Measurements from ENCODE around the gene RFX2.
"Not testable (repeated sequence)": the region's sequence is repeated elsewhere in the genome, so short reads cannot be mapped to it uniquely, and the experiment has no call there.

RFX2 gene

GRCh38 chr19:6110360-6110977 is at the start of gene RFX2:
Gene RFX2 (minus strand): TSS chr19:6110500. CDS start chr19:6047496, 63,004 bp downstream.
- DNase-seq = peak; percentile 99

DNA sequence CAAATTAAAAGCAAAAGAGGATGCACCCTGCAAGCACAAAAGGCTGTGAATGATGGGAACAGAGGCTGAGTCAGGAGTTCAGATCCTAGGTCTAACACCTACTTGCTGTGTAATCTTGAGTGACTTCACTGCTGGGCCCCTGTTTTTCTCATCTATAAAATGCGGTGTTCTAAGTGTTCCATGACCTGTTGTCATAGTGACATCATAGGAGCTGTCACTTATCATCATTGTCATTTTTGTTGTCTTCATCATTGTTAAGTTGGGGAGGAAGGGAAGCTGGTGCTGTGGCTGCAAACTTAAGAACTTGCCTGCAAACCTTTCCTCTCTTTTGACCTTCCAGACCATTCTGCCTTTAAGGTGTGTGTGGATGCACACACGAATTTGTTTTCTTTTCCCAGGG is 45.7 kb upstream of the RFX2 start:
- no peak for DNase-seq

DNA sequence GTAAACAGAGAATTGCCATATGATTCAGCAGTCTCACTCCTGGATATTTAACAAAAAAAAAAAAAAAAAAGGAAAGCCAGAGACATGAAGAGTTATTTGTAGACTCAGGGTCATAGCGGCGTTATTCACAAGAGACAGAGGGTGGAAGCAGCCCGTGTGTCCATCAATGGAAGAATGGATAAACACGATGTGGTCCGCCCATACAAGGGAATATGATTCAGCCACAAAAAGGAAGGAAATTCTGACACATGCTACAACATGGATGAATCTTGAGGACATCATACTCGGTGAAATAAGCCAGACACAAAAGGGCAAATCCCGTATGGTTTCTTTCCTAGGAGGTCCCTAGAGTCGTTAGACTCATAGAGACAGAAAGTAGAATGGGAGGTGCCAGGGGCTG is 40.0 kb upstream of the RFX2 start:
- no peak for DNase-seq

DNA sequence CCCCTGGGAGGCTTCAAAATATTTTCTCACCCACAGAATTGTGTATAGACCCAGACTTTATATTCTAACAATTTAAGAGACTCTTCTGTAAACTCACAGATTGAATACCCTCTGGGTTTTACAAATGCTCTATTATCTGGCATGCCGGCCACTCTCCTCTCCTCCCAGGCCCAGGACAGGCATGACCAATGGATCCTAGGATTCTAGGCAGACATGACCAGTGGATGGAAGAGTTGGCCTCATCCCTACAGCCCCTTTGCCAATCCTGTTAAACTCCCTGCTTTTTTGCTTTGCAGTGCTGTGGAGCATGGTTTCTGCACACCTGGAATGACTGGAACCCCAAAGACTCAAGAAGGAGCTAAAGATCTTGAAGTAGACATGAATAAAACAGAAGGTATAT is 30.9 kb upstream of the RFX2 start:
- DNase-seq = no peak

GRCh38 chr19:6138511-6138910 is 28.2 kb upstream of the RFX2 start:
- DNase-seq = no peak

GRCh38 chr19:6138066-6138465 is 27.8 kb upstream of the RFX2 start:
- no peak for DNase-seq

- no peak for DNase-seq
Observed at GRCh38 chr19:6133231-6133630, 22.9 kb upstream of the RFX2 start.

DNA sequence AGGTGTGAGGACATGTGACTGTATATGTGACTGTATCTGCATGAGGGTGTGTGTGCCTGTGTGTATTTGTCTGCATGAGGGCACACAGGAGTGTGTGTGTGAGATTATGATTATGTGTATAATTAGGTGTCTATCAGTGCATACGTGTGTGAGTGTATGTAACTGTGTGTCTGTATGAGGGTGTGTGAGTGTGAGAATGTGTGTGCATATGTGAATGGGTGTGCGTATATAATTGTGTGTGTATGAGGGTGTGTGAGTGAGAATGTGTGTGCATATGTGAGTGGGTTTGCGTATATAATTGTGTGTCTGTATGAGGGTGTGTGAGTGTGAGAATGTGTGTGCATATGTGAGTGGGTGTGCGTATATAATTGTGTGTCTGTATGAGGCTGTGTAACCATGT is 22.2 kb upstream of the RFX2 start:
- DNase-seq = no peak

- no peak for DNase-seq
Observed at GRCh38 chr19:6127716-6128335, 17.5 kb upstream of the RFX2 start.

GRCh38 chr19:6126335-6126974 is 16.2 kb upstream of the RFX2 start:
- DNase-seq = no peak

DNA sequence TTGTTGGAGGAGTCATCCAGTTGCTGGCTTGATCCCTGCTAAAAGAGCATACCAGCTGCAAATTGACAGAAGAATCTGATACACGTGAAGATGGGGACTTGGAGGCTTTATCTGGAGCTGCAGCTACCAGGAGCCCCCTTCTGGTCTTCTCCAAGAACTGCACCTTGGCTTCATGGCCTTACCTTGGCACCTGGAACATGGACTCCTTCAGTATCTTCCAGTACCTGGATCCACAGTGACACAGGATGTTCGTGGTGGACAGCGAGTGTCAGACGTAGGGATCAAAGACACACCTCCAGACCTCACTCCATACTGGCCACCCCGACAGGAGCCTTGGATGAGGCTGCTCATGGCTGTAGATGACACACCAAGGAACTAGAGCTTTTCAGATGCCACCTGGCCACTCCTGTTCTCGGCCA is 15.3 kb upstream of the RFX2 start:
- peak; percentile 69 for DNase-seq

GRCh38 chr19:6119031-6119430 is 8.7 kb upstream of the RFX2 start:
- no peak for DNase-seq

- no peak for DNase-seq
Observed at GRCh38 chr19:6118043-6118442, 7.7 kb upstream of the RFX2 start.

- no peak for DNase-seq
Observed at GRCh38 chr19:6117534-6117933, 7.2 kb upstream of the RFX2 start.

GRCh38 chr19:6116749-6117430 is 6.6 kb upstream of the RFX2 start:
- no peak for DNase-seq

DNA sequence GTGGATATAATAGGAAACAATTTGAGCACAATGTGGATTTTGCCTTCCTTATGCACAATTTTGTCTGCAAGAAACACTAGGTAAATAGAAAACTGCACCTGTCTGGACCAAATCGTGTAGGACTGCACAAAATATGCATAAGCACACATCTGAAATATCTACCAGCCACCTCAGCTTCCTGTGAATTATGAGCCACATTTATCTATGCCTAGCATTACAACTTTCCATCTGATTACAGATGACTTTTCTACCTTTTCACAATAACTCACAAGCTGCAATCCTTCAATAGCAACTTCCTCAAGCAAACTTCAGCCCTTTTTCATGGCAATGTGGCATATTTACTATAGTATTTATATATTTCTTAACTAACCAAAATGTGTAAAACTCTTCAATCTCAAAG is 5.7 kb upstream of the RFX2 start:
- DNase-seq = no peak

GRCh38 chr19:6113616-6114188 is 3.4 kb upstream of the RFX2 start:
- no peak for DNase-seq

DNA sequence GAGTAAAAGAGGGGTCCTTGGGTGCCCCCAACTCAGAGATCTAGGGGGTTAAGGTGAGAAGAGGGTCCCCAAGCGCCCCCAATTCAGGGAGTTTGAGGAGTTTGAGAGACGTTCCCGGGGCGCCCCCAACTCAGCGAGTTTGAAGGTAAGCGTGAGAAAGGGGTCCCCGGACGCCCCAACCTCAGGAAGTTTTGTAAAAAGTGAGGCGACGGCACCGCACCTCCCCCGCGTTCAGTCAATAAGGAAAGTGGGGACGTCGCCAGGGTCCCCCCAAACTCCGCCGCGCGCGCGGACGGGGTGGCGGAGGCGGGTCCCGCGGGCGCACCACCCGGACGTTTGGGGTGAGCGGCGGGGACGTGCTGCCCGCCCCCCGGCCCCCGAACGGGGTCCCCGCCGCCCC is 353 bp downstream of the RFX2 start:
- no peak for DNase-seq

DNA sequence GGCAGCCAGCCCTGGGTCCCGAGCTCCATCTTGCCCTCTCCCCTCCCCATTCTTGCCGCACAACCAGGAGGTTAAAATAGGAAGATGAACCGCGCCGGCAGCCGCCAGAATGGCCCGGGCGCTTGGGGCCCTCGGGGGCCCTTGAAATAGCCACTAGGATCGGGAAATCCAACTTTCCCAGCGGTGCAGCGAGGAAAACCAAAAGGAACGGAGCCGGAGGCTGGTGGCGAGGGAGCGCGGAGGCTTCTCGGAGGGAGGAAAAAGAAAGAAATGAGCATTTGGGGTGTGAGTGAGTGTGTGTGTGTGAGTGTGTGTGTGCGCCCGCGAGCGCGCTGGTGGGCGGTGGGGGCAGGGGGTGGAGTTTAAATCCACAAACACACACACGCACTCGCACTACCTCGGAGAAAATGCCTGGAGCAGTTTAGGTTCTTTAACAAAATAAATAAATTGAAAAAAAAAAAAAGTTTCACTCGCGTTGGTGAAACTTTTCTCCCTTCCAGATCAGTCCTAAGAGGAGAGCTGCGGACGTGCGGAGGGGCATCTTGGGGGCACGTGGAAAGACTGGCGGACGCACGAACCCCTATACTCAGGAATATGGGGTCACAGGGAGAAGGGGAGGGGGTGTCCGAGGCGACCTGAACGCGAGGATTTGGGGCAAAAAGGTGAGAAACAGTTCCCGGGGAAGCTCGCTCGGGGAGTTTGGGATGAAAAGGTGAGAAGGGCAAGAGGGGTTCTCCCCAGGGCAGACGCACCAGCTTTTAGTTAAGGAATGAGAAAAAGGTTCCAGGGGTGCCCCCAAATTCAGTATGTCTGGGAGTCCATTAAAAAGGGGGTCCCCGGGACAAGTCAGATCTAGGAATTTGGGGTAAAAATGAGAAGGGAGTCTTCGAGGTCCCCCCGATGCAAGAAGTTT is 1.3 kb downstream of the RFX2 start:
- peak; percentile 65 for DNase-seq

DNA sequence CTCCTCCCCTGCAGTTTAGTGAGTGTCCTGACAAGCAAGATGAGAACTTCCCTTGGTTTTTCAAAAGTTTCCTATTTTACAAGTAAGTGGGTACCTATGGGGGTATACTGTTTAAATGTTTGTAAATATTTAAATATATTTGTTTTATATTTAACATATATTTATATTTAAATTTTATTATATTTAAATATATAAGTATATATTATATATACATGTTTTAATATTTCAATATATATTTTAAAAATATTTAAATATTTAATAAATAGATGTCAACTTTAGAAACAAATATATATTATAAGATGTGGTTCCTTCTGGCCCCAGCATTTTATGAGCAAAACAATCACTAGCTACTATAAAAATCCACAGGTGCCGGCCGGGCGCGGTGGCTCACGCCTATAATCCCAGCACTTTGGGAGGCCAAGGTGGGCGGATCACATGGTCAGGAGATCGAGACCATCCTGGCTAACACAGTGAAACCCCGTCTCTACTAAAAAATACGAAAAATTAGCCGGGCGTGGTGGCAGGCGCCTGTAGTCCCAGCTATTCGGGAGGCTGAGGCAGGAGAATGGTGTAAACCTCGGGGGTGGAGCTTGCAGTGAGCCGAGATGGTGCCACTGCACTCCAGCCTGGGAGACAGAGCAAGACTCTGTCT is 3.5 kb downstream of the RFX2 start:
- not testable (repeated sequence) for DNase-seq

DNA sequence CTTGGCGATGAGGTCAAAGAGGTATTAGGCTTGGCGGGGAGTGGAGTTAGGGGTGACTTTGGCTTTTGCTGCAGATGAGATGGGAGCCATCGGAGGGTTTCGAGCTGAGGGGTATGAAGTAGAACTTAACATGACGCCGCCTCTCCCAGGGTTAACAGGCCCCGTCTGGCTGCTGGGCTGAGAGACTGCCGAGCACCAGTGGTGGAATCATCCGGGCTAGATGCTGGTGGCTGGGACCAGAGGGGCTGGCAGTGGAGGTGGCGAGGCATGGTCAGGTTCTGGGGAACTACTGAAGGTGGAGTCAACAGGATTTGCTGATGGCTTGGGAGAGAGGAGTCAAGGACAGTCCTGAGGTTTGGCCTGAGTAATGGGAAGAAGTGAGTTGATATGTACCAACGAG is 4.9 kb downstream of the RFX2 start:
- no peak for DNase-seq

GRCh38 chr19:6103894-6104293 is 6.4 kb downstream of the RFX2 start:
- no peak for DNase-seq

All from stimulated activated CD4-positive, alpha-beta T cell treated with anti-CD3 and anti-CD28 coated beads, Interleukin-4, amount 100 ng/mL, for 24 hours (primary cell).